ENCODE data around the gene SKIC8.

Gene SKIC8

GRCh38 chr15:78291698-78292097 is 7.7 kb downstream of the SKIC8 start:
- no peak overlapping the region for H3K4me3 ChIP-seq (ENCODE audit: low read length)
- TF ChIP-seq ZNF274 (IDR thresholded peaks at IDR 0.05; ENCODE audit: low read depth, low read length), result no peak

GRCh38 chr15:78291052-78291451 is 8.4 kb downstream of the SKIC8 start:
- no peak for TF ChIP-seq ZNF274 (IDR thresholded peaks at IDR 0.05; ENCODE audit: low read depth, low read length)

GRCh38 chr15:78290222-78290621 is 9.2 kb downstream of the SKIC8 start:
- no peak overlapping the region for H3K4me3 ChIP-seq (ENCODE audit: low read length)
- TF ChIP-seq ZNF274 (IDR thresholded peaks at IDR 0.05; ENCODE audit: low read depth, low read length), result no peak

More at GRCh38 chr15:78291052-78291451, 8.4 kb downstream of the SKIC8 start:
- no peak overlapping the region for H3K4me3 ChIP-seq (ENCODE audit: low read length)

GRCh38 chr15:78284758-78285157 is 14.7 kb downstream of the SKIC8 start:
- no peak overlapping the region for H3K4me3 ChIP-seq (ENCODE audit: low read length)
- TF ChIP-seq ZNF274 (IDR thresholded peaks at IDR 0.05; ENCODE audit: low read depth, low read length), result no peak

GRCh38 chr15:78282324-78282723 is 17.1 kb downstream of the SKIC8 start:
- H3K4me3 ChIP-seq (ENCODE audit: low read length), result no peak overlapping the region
- TF ChIP-seq ZNF274 (IDR thresholded peaks at IDR 0.05; ENCODE audit: low read depth, low read length), result no peak

GRCh38 chr15:78280319-78281072 is 18.9 kb downstream of the SKIC8 start:
- TF ChIP-seq ZNF274 (IDR thresholded peaks at IDR 0.05; ENCODE audit: low read depth, low read length), result no peak
- H3K4me3 ChIP-seq (ENCODE audit: low read length), result no peak overlapping the region

GRCh38 chr15:78276064-78276943 is 23.1 kb downstream of the SKIC8 start:
- TF ChIP-seq ZNF274 (IDR thresholded peaks at IDR 0.05; ENCODE audit: low read depth, low read length), result no peak
- no peak overlapping the region for H3K4me3 ChIP-seq (ENCODE audit: low read length)

GRCh38 chr15:78274994-78275393 is 24.4 kb downstream of the SKIC8 start:
- no peak overlapping the region for H3K4me3 ChIP-seq (ENCODE audit: low read length)
- TF ChIP-seq ZNF274 (IDR thresholded peaks at IDR 0.05; ENCODE audit: low read depth, low read length), result no peak

GRCh38 chr15:78272776-78273175 is 26.6 kb downstream of the SKIC8 start:
- TF ChIP-seq ZNF274 (IDR thresholded peaks at IDR 0.05; ENCODE audit: low read depth, low read length), result no peak
- no peak overlapping the region for H3K4me3 ChIP-seq (ENCODE audit: low read length)

GRCh38 chr15:78272316-78272715 is 27.1 kb downstream of the SKIC8 start:
- no peak overlapping the region for H3K4me3 ChIP-seq (ENCODE audit: low read length)
- no peak for TF ChIP-seq ZNF274 (IDR thresholded peaks at IDR 0.05; ENCODE audit: low read depth, low read length)

- no peak overlapping the region for H3K4me3 ChIP-seq (ENCODE audit: low read length)
- no peak for TF ChIP-seq ZNF274 (IDR thresholded peaks at IDR 0.05; ENCODE audit: low read depth, low read length)
Observed at GRCh38 chr15:78266806-78267205, 32.6 kb downstream of the SKIC8 start.

- no peak for TF ChIP-seq ZNF274 (IDR thresholded peaks at IDR 0.05; ENCODE audit: low read depth, low read length)
- no peak overlapping the region for H3K4me3 ChIP-seq (ENCODE audit: low read length)
Observed at GRCh38 chr15:78266229-78266628, 33.2 kb downstream of the SKIC8 start.

GRCh38 chr15:78265752-78266224 is 33.6 kb downstream of the SKIC8 start:
- no peak for TF ChIP-seq ZNF274 (IDR thresholded peaks at IDR 0.05; ENCODE audit: low read depth, low read length)
- H3K4me3 ChIP-seq (ENCODE audit: low read length), result no peak overlapping the region

- TF ChIP-seq ZNF274 (IDR thresholded peaks at IDR 0.05; ENCODE audit: low read depth, low read length), result no peak
- H3K4me3 ChIP-seq (ENCODE audit: low read length), result peak overlapping the region; percentile 63; the same call in 1 of the 2 replicates
Observed at GRCh38 chr15:78265137-78265460, 34.3 kb downstream of the SKIC8 start.
